HG03354 (cell line): ENCODE results near the gene TNFSF13B.

ENCODE experiments used
- ATAC-seq: cut with Tn5 transposase; IDR thresholded peaks from one replicate; pipeline ENCODE4 v1.9.1; 2021; ENCODE audit warnings: mild to moderate bottlenecking; ENCODE audit not compliant: unreplicated experiment, poor library complexity, severe bottlenecking

TNFSF13B gene

GRCh38 chr13:108332791-108333190, 63.3 kb downstream of the TNFSF13B start:
- no peak for ATAC-seq

- peak; percentile 67 for ATAC-seq
Measured at GRCh38 chr13:108342369-108343289, 73.1 kb downstream of the TNFSF13B start.

GRCh38 chr13:108345016-108345415, 75.5 kb downstream of the TNFSF13B start:
- ATAC-seq: no peak

GRCh38 chr13:108346376-108346775, 76.9 kb downstream of the TNFSF13B start:
- no peak for ATAC-seq

GRCh38 chr13:108349269-108349668, 79.8 kb downstream of the TNFSF13B start:
- no peak for ATAC-seq

- no peak for ATAC-seq
Measured at GRCh38 chr13:108350579-108350978, 81.1 kb downstream of the TNFSF13B start.

- no peak for ATAC-seq
Measured at GRCh38 chr13:108352599-108352998, 83.1 kb downstream of the TNFSF13B start.

- ATAC-seq: no peak
Measured at GRCh38 chr13:108357228-108357627, 87.7 kb downstream of the TNFSF13B start.
